Bronchial epithelial cell (primary cell): ENCODE data around the gene CWF19L2. TPM values are rescaled to one million over a fixed set of nuclear protein-coding genes. Genes with fewer than 3 reads are reported as not detected.

Experiments
- DNase-seq: peaks from one replicate; pipeline ENCODE4 v3.0.0-alpha.2; 2010; ENCODE audit warnings: low read depth
- FAIRE-seq: peaks from 2 replicates; lab custom pipeline; 2011; peaks lifted over from hg19 to GRCh38; lab: Jason Lieb, UNC
- H3K27me3 ChIP-seq: 2 replicates; pipeline ENCODE4 v1.5.1; 2011; ENCODE audit warnings: low read length; ENCODE audit not compliant: control insufficient read depth, insufficient read depth
- H3K36me3 ChIP-seq: 2 replicates; pipeline ENCODE4 v1.5.1; 2011; ENCODE audit warnings: low read length; ENCODE audit not compliant: control insufficient read depth, insufficient read depth
- H3K4me3 ChIP-seq: 2 replicates; pipeline ENCODE4 v1.5.1; 2011; ENCODE audit warnings: mild to moderate bottlenecking, low read depth, low read length, control low read depth
- total RNA-seq: library from RNA; depleted of rRNA; stranded (reverse); fragments of >200 nt; gene quantifications from 2 replicates; pipeline ENCODE4 v1.2.1, GENCODE V29; 2014
- TF ChIP-seq, protein P1 (sequence below): IDR thresholded peaks from 2 replicates; pipeline ENCODE4 v1.5.1; 2011; ENCODE audit warnings: mild to moderate bottlenecking, moderate library complexity, low read length, control low read depth, inconsistent platforms; ENCODE audit not compliant: insufficient read depth, severe bottlenecking

CWF19L2 gene
- total RNA-seq, 1 donor from 2014 or later = 13.2 TPM

DNA sequence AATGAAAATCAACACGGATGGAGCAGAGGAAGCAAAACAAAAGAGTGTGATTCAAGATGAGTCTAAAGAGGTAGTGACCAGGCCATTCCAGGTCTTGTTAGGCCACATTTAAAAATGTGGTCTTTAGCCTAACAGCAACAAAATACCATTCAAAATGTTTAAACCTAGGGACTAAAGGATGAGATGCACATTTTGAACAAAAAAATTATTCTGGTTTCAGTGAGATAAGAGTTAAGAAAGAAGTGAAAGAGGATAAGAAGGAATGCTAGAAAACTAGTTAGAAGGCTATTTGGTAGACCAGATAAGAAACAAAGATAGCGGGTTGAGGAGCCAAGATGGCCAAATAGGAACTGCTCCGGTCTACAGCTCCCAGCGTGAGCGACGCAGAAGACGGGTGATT lies 85.2 kb downstream of the CWF19L2 start:
- Histone ChIP-seq H3K4me3 (no peak overlapping the region), H3K27me3 (no peaks in the 10 kb centered on the region), H3K36me3 (no peaks in the 10 kb centered on the region)
- FAIRE-seq = no peak
- TF ChIP-seq, protein P1, sequence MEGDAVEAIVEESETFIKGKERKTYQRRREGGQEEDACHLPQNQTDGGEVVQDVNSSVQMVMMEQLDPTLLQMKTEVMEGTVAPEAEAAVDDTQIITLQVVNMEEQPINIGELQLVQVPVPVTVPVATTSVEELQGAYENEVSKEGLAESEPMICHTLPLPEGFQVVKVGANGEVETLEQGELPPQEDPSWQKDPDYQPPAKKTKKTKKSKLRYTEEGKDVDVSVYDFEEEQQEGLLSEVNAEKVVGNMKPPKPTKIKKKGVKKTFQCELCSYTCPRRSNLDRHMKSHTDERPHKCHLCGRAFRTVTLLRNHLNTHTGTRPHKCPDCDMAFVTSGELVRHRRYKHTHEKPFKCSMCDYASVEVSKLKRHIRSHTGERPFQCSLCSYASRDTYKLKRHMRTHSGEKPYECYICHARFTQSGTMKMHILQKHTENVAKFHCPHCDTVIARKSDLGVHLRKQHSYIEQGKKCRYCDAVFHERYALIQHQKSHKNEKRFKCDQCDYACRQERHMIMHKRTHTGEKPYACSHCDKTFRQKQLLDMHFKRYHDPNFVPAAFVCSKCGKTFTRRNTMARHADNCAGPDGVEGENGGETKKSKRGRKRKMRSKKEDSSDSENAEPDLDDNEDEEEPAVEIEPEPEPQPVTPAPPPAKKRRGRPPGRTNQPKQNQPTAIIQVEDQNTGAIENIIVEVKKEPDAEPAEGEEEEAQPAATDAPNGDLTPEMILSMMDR = no peak
- no peak for DNase-seq

DNA sequence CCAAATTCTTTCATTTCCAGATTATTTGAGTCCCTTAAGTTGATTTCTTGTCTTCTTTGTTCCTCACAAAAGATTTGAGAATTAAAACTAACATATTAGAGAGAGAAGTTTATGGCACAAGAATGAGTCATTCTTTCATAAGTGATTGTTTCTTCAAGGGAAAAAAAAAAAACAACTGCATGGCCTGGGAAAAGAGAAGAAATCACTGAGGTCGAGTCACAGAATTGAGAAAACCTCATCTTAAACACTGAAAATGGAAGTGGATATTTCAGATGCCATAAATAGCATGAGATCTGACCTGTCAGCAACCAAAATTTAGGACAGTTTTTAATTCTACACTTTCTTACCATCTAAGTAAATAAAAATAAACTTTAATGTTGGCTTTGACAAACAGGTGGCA lies 87.2 kb downstream of the CWF19L2 start:
- DNase-seq (peak; percentile 65), FAIRE-seq (no peak)
- Histone ChIP-seq H3K27me3 (no peaks in the 10 kb centered on the region), H3K36me3 (no peaks in the 10 kb centered on the region), H3K4me3 (no peak overlapping the region)
- TF ChIP-seq, protein P1 = no peak

DNA sequence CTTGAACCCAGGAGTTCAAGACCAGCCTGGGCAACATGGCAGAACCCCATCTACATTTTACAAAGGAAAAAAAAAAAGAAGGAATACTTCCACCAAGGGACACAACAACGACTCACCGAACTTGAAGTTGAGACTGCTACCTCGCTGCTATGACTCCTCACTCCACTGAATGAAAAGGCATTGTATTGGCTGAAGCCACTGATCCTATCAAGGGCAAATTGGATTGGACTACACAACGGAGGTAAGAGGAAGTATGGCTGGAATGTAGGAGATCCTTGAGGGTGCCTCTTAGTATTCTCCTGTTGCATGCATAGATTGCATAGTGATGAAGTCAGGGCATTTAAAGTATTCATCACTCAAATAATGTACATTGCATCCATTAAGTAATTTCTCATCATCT lies 97.9 kb downstream of the CWF19L2 start:
- no peak overlapping the region for H3K4me3 ChIP-seq
- TF ChIP-seq, protein P1 = no peak
- no peaks in the 10 kb centered on the region for H3K27me3 ChIP-seq
- no peaks in the 10 kb centered on the region for H3K36me3 ChIP-seq
- DNase-seq (no peak), FAIRE-seq (no peak)

DNA sequence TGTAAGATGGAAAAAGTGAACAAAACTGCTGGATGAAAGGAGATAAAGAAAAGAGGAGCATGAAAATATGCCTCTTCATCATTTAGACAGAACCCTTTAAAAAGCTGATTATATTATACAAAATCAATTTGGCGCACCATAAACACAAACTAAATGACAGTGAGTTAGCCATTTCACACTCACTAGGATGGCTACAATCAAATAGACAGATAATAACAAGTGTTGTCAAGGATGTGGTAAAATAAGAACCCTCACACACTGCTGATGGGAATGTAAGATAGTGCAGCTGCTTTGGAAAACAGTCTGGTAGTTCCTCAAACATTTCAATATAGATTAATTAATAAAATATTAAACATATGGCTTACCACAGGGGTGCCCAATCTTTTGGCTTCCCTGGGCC lies 99.7 kb downstream of the CWF19L2 start:
- no peak overlapping the region for H3K4me3 ChIP-seq
- TF ChIP-seq, protein P1 = no peak
- H3K27me3 ChIP-seq = no peaks in the 10 kb centered on the region
- FAIRE-seq (no peak), DNase-seq (no peak)
- H3K36me3 ChIP-seq = no peaks in the 10 kb centered on the region

DNA sequence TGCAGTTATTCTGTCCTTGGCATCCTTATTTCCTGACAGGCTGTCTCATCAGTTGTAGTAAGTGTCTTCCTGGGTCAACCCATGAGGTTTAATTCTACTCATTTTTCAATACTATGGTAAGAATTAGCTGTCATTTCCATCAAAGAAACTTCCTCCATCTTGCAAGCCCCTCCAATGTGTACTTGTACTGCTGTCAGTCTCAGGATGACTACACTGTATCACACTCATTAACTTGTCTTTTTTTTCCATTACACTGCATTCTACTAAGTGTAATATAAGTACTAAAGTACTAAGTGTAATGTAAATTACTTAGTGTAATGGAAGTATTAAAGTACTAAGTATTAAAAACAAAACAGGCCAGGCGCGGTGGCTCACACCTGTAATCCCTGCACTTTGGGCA lies 102.8 kb downstream of the CWF19L2 start:
- no peak for DNase-seq
- no peaks in the 10 kb centered on the region for H3K27me3 ChIP-seq
- no peak overlapping the region for H3K4me3 ChIP-seq
- TF ChIP-seq, protein P1 = no peak
- H3K36me3 ChIP-seq = no peaks in the 10 kb centered on the region
- no peak for FAIRE-seq

DNA sequence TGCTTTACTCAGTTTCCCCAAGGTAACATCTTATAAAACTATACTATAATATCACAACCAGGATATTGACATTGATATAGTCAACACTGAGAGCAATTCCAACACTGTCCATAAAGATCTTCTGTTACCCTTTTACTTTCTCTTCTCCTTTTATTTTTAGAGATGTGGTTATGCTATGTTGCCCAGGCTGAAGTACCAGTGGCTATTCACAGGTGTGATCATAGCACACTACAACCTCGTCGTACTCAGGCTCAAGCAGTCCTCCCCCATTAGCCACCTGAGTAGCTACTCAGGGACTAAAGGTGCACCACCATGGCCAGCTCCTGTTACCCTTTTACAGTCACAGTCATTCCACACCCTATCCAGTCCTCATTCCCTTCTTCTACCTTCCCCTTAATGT lies 119.7 kb downstream of the CWF19L2 start:
- DNase-seq (no peak), FAIRE-seq (no peak)
- TF ChIP-seq, protein P1 = no peak
- H3K27me3 ChIP-seq = no peaks in the 10 kb centered on the region
- no peaks in the 10 kb centered on the region for H3K36me3 ChIP-seq
- no peak overlapping the region for H3K4me3 ChIP-seq
